Mesendoderm (in vitro differentiated cells): Measurements from ENCODE around the gene HNRNPA3.

Experiments used
- DNase-seq: peaks from one replicate; pipeline ENCODE4 v3.0.0; 2013
- H2AK5ac ChIP-seq: 2 replicates; pipeline ENCODE4 v1.6.1; 2013; ENCODE audit warnings: low read length, inconsistent platforms
- H2BK120ac ChIP-seq: 2 replicates; pipeline ENCODE4 v1.6.1; 2013; ENCODE audit warnings: low read depth, mild to moderate bottlenecking, low read length, moderate library complexity, mixed read lengths
- H2BK15ac ChIP-seq: replicated peaks from 2 replicates; pipeline ENCODE4 v1.6.1; 2013; ENCODE audit warnings: low read depth, mild to moderate bottlenecking, moderate library complexity
- H2BK5ac ChIP-seq: 2 replicates; pipeline ENCODE4 v1.6.1; 2013; ENCODE audit warnings: low read length, inconsistent platforms
- H3K18ac ChIP-seq: 2 replicates; pipeline ENCODE4 v1.6.1; 2013; ENCODE audit warnings: mild to moderate bottlenecking, low read length, mixed read lengths
- H3K23ac ChIP-seq: one replicate; pipeline ENCODE4 v1.6.1; 2013; ENCODE audit warnings: low read length
- H3K27ac ChIP-seq: 2 replicates; pipeline ENCODE4 v1.5.1; 2013; ENCODE audit warnings: low read depth, mild to moderate bottlenecking, inconsistent platforms, low read length, moderate library complexity
- H3K27me3 ChIP-seq: 2 replicates; pipeline ENCODE4 v1.6.1; 2013; ENCODE audit warnings: low read length, control low read depth, mild to moderate bottlenecking, inconsistent platforms; ENCODE audit not compliant: insufficient read depth, poor library complexity
- H3K36me3 ChIP-seq: 2 replicates; pipeline ENCODE4 v1.6.1; 2013; ENCODE audit warnings: low read length, inconsistent platforms; ENCODE audit not compliant: control insufficient read depth, insufficient read depth
- H3K4ac ChIP-seq: one replicate; pipeline ENCODE4 v1.6.1; 2013; ENCODE audit warnings: low read depth, mild to moderate bottlenecking, low read length, moderate library complexity
- H3K4me1 ChIP-seq: 2 replicates; pipeline ENCODE4 v1.6.1; 2013; ENCODE audit warnings: low read depth, low read length, inconsistent platforms; ENCODE audit not compliant: control insufficient read depth
- H3K4me2 ChIP-seq: 2 replicates; pipeline ENCODE4 v1.6.1; 2013; ENCODE audit warnings: low read length
- H3K4me3 ChIP-seq: 2 replicates; pipeline ENCODE4 v1.5.1; 2013; ENCODE audit warnings: mild to moderate bottlenecking, low read length
- H3K56ac ChIP-seq: one replicate; pipeline ENCODE4 v1.6.1; 2013; ENCODE audit warnings: low read length
- H3K79me1 ChIP-seq: 2 replicates; pipeline ENCODE4 v1.6.1; 2013; ENCODE audit warnings: low read length, inconsistent platforms
- H3K79me2 ChIP-seq: 2 replicates; pipeline ENCODE4 v1.6.1; 2013; ENCODE audit warnings: mild to moderate bottlenecking, low read length; ENCODE audit not compliant: control insufficient read depth, insufficient read depth
- H3K9ac ChIP-seq: 2 replicates; pipeline ENCODE4 v1.6.1; 2013; ENCODE audit warnings: low read length, inconsistent platforms
- H4K5ac ChIP-seq: one replicate; pipeline ENCODE4 v1.6.1; 2013; ENCODE audit warnings: low read length
- H4K8ac ChIP-seq: one replicate; pipeline ENCODE4 v1.6.1; 2013; ENCODE audit warnings: low read depth, mild to moderate bottlenecking, control low read depth, low read length, moderate library complexity
- WGBS: extraction: QIAGEN DNeasy Blood & Tissue Kit; methylation state at CpG from one replicate; pipeline ENCODE4 v1.1.7; 2013; ENCODE audit warnings: low lambda C conversion rate, missing lambda C conversion rate; ENCODE audit not compliant: insufficient coverage; ENCODE audit errors: extremely low coverage; 5-methylcytosine and 5-hydroxymethylcytosine counted together

Gene HNRNPA3

DNA sequence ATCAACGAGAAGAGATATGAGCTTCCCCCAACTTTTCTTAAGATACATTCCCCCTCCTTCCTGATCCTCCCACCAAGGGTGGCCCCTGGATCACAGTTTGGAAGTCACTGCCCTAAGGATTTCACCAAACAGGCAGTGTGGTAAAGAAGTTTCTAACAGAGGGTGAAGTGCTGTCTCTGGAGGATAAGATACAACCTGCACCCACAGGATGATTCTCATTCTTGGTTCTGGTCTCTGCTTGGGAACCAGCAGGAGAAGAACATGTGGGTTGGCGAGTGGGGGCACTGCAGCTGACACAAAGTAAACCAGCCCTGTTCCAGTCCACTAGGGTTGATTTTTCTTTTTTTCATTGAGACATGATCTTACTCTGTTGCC, 42.6 kb downstream of the HNRNPA3 start:
- H3K56ac ChIP-seq, result no peak overlapping the region
- H3K4me2 ChIP-seq, result no peak overlapping the region
- DNase-seq, result no peak
- H3K4me1 ChIP-seq, result peaks cover 8% of the 10 kb centered on the region
- no peak overlapping the region for H3K18ac ChIP-seq
- H2BK120ac ChIP-seq, result no peak overlapping the region
- H3K27me3 ChIP-seq, result no peaks in the 10 kb centered on the region
- H2AK5ac ChIP-seq, result no peak overlapping the region
- peaks cover 19% of the 10 kb centered on the region for H3K79me1 ChIP-seq
- H3K4ac ChIP-seq, result no peak overlapping the region
- no peak overlapping the region for H4K5ac ChIP-seq
- H2BK5ac ChIP-seq, result no peak overlapping the region
- peak overlapping the region; percentile 22 for H3K27ac ChIP-seq
- H3K4me3 ChIP-seq, result no peak overlapping the region
- peaks cover 84% of the 10 kb centered on the region for H3K79me2 ChIP-seq
- no peak overlapping the region for H3K23ac ChIP-seq
- no peak overlapping the region for H3K9ac ChIP-seq
- no peak overlapping the region for H4K8ac ChIP-seq
- no peak overlapping the region for H2BK15ac ChIP-seq
- WGBS, result no CpG with 5 or more reads among the region's 2 CpGs
- no peaks in the 10 kb centered on the region for H3K36me3 ChIP-seq

DNA sequence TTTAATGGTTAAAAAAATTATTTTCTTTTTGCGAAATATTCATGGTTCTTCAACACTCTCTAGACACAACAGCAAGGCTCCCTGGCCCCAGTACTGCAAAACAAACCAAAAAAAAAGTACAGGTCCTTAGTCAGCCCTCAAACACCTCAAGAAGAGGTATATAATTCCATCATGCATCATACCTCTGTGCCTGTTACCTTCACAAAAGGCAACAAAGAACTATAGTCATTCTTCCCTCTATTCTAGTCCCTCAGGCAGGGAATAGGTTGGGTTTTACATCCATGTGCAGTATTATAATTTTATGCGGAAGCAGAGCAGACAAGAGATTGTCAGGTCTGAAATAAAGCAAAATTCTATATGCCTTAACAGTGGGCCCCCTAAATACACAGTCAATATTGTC, 43.4 kb downstream of the HNRNPA3 start:
- Histone ChIP-seq H2AK5ac (no peak overlapping the region), H3K18ac (no peak overlapping the region), H3K4me2 (no peak overlapping the region), H3K4ac (no peak overlapping the region), H3K36me3 (no peaks in the 10 kb centered on the region), H2BK120ac (no peak overlapping the region), H3K23ac (no peak overlapping the region), H3K4me1 (peaks cover 8% of the 10 kb centered on the region), H4K5ac (no peak overlapping the region), H2BK5ac (no peak overlapping the region), H3K4me3 (no peak overlapping the region), H3K27me3 (no peaks in the 10 kb centered on the region), H3K9ac (no peak overlapping the region), H4K8ac (no peak overlapping the region), H3K56ac (no peak overlapping the region), H3K79me2 (peaks cover 84% of the 10 kb centered on the region), H2BK15ac (no peak overlapping the region), H3K79me1 (peaks cover 21% of the 10 kb centered on the region), H3K27ac (no peak overlapping the region)
- no CpG with 5 or more reads among the region's 2 CpGs for WGBS
- no peak for DNase-seq

DNA sequence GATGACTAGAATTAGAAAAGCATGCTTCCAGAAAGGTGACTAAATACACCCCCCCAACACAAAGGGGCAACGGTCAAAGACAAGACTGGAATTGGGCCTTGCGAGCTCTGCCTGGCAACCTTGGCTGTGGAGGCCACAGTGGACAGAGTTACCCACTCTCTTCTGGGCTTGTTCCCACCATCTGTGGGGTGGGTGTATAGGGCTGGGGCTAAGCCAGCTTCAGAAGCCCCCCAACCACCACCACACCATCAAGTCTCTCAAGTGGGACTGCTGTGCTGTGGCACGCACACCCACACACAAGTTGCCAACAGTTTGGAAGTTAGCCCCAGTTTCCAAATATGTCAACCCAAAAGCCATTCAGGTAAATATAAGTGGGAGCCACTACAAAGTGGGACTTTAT, 44.1 kb downstream of the HNRNPA3 start:
- whole genome bisulfite sequencing, result no CpG with 5 or more reads among the region's 3 CpGs

DNA sequence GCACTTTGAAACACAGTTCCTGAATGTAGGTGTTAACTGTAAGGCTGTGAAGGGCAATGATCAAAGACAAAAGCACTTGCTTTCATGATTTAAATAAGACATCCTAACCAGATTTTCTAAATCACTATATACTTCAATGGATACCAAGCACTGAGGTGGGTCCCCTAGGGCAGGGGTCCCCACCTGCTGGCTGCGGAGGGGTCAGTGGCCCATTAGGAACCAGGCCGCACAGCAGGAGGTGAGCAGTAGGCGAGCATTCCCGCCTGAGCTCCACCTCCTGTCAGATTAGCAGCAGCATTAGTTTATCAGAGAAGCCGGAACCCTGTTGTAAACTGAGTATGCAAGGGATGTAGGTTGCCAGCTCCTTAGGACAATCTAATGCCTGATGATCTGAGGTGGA, 44.9 kb downstream of the HNRNPA3 start:
- Histone ChIP-seq H3K36me3 (no peaks in the 10 kb centered on the region), H2BK5ac (no peak overlapping the region), H4K5ac (no peak overlapping the region), H3K79me1 (peaks cover 17% of the 10 kb centered on the region), H3K9ac (no peak overlapping the region), H2AK5ac (no peak overlapping the region), H3K4me1 (peaks cover 6% of the 10 kb centered on the region), H3K56ac (no peak overlapping the region), H2BK15ac (no peak overlapping the region), H3K27ac (no peak overlapping the region), H2BK120ac (no peak overlapping the region), H3K79me2 (peaks cover 85% of the 10 kb centered on the region), H3K18ac (no peak overlapping the region), H3K4me2 (no peak overlapping the region), H3K4ac (no peak overlapping the region), H3K27me3 (no peaks in the 10 kb centered on the region), H4K8ac (no peak overlapping the region), H3K4me3 (no peak overlapping the region), H3K23ac (no peak overlapping the region)
- whole genome bisulfite sequencing, result no CpG with 5 or more reads among the region's 5 CpGs
- peak; percentile 48 for DNase-seq

More for the DNA sequence above, 44.1 kb downstream of the HNRNPA3 start:
- Histone ChIP-seq H3K4me3 (no peak overlapping the region), H2BK120ac (no peak overlapping the region), H3K27me3 (no peaks in the 10 kb centered on the region), H2BK15ac (no peak overlapping the region), H3K4me2 (no peak overlapping the region), H3K23ac (no peak overlapping the region), H4K8ac (no peak overlapping the region), H4K5ac (no peak overlapping the region), H3K9ac (no peak overlapping the region), H3K27ac (no peak overlapping the region), H3K56ac (no peak overlapping the region), H3K4ac (no peak overlapping the region), H2BK5ac (no peak overlapping the region), H3K79me1 (peaks cover 21% of the 10 kb centered on the region), H2AK5ac (no peak overlapping the region), H3K79me2 (peaks cover 85% of the 10 kb centered on the region), H3K4me1 (peaks cover 8% of the 10 kb centered on the region), H3K18ac (no peak overlapping the region), H3K36me3 (no peaks in the 10 kb centered on the region)
- DNase-seq, result no peak

DNA sequence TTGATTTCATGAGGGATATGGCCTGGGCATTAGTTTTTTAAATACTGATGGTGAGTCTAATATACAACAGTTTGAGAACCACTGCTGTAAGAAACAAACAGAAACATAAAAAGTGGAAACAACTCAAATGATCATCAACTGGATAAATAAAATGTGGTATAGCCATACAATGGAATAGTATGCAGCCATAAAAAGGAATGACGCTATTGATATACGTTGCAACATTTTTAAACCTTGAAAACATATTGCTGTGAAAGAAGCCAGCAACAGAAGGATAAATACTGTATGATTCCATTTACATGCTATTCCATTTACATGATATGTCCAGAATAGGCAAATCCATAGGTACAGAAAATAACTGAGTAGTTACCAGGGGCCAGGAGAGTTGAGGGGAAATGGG, 45.5 kb downstream of the HNRNPA3 start:
- no CpG with 5 or more reads among the region's 2 CpGs for WGBS
- peaks cover 80% of the 10 kb centered on the region for H3K79me2 ChIP-seq
- H2AK5ac ChIP-seq, result no peak overlapping the region
- no peak overlapping the region for H2BK5ac ChIP-seq
- DNase-seq, result no peak
- no peak overlapping the region for H3K9ac ChIP-seq
- no peaks in the 10 kb centered on the region for H3K27me3 ChIP-seq
- H2BK15ac ChIP-seq, result no peak overlapping the region
- H3K4ac ChIP-seq, result no peak overlapping the region
- no peak overlapping the region for H2BK120ac ChIP-seq
- H3K4me3 ChIP-seq, result no peak overlapping the region
- H4K8ac ChIP-seq, result no peak overlapping the region
- no peak overlapping the region for H3K4me2 ChIP-seq
- no peak overlapping the region for H4K5ac ChIP-seq
- no peak overlapping the region for H3K56ac ChIP-seq
- H3K4me1 ChIP-seq, result peaks cover 6% of the 10 kb centered on the region
- no peak overlapping the region for H3K27ac ChIP-seq
- no peak overlapping the region for H3K18ac ChIP-seq
- peaks cover 12% of the 10 kb centered on the region for H3K79me1 ChIP-seq
- no peak overlapping the region for H3K23ac ChIP-seq
- H3K36me3 ChIP-seq, result no peaks in the 10 kb centered on the region

DNA sequence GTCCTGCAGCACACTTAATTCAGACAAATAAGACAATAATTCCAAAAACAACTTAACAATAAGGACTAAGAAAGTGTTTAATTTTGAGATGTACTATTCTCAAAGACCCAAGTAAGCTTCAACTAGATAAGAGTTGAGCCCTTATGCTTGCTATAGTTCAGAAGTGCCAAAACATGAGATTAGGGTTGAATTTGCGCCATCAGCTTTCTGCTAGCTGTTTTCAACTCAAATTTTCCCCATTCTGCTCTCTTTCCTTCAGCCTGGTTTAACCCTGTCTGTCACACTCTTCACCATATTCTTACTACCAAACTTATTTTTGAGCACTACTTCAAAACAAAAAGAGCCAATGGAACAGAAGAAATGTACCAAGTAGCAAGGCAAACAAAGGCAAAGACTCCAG, 47.8 kb downstream of the HNRNPA3 start:
- H3K27me3 ChIP-seq, result no peaks in the 10 kb centered on the region
- no peak overlapping the region for H3K56ac ChIP-seq
- no peak overlapping the region for H4K5ac ChIP-seq
- no peak for DNase-seq
- no peak overlapping the region for H3K4me2 ChIP-seq
- peaks cover 7% of the 10 kb centered on the region for H3K79me1 ChIP-seq
- no peak overlapping the region for H3K27ac ChIP-seq
- H3K4me3 ChIP-seq, result no peak overlapping the region
- no peak overlapping the region for H2AK5ac ChIP-seq
- no CpG with 5 or more reads among the region's 1 CpG for WGBS
- H2BK120ac ChIP-seq, result no peak overlapping the region
- H3K9ac ChIP-seq, result no peak overlapping the region
- H3K4me1 ChIP-seq, result no peaks in the 10 kb centered on the region
- H3K23ac ChIP-seq, result no peak overlapping the region
- no peak overlapping the region for H3K18ac ChIP-seq
- H4K8ac ChIP-seq, result no peak overlapping the region
- H3K79me2 ChIP-seq, result peaks cover 66% of the 10 kb centered on the region
- no peaks in the 10 kb centered on the region for H3K36me3 ChIP-seq
- H3K4ac ChIP-seq, result no peak overlapping the region
- no peak overlapping the region for H2BK5ac ChIP-seq
- H2BK15ac ChIP-seq, result no peak overlapping the region
